Caco-2 (cell line): Measurements from ENCODE around the gene TRAF3. TPM values are rescaled to one million over a fixed set of nuclear protein-coding genes. Genes with fewer than 3 reads are reported as not detected.

Experiments used
- BruUV-seq: library from RNA; stranded (reverse); fragments of 400-500 nt; replicated peaks from 2 replicates; lab custom pipeline; 2021; lab: Mats Ljungman, UMichigan
- CTCF ChIA-PET: fragments of 300-600 bp; sonication (Branson Sonifier 250); formaldehyde crosslinking; loops from one replicate; lab custom pipeline; 2022; ENCODE audit warnings: antibody characterized with exemption; lab: Charles Lee
- POLR2A ChIA-PET: fragments of 300-600 bp; sonication (Branson Sonifier 250); formaldehyde crosslinking; loops from one replicate; lab custom pipeline; 2022; ENCODE audit warnings: antibody characterized with exemption; lab: Charles Lee
- DNase-seq, 2 experiments: peaks; one replicate each; pipeline versions ENCODE4 v3.0.0 to v3.0.0-alpha.2; 2020 to 2022
- H3K27me3 ChIP-seq: replicated peaks from 2 replicates; pipeline ENCODE4 v1.6.0; 2011; ENCODE audit warnings: low read length; ENCODE audit not compliant: control insufficient read depth, insufficient read depth
- H3K36me3 ChIP-seq: 2 replicates; pipeline ENCODE4 v1.5.1; 2011; ENCODE audit warnings: low read length; ENCODE audit not compliant: control insufficient read depth, insufficient read depth
- H3K4me1 ChIP-seq: fragments of 250-450 bp; sonication (Bioruptor Pico); 2 replicates; pipeline ENCODE4 v1.5.1; 2020; ENCODE audit warnings: mild to moderate bottlenecking
- H3K4me3 ChIP-seq: 2 replicates; pipeline ENCODE4 v1.5.1; 2011; ENCODE audit warnings: low read depth, mild to moderate bottlenecking, control low read depth, low read length
- H3K9me3 ChIP-seq: fragments of 250-450 bp; sonication (Bioruptor Pico); 2 replicates; pipeline ENCODE4 v1.5.1; 2020; ENCODE audit warnings: mild to moderate bottlenecking, moderate library complexity
- H3K27ac Mint-ChIP-seq: one replicate; pipeline ENCODE4 v1.8.0; 2022; ENCODE audit warnings: mixed read lengths; ENCODE audit not compliant: unreplicated experiment
- H3K27me3 Mint-ChIP-seq: one replicate; pipeline ENCODE4 v1.8.0; 2022; ENCODE audit warnings: mixed read lengths; ENCODE audit not compliant: insufficient read depth, unreplicated experiment
- H3K36me3 Mint-ChIP-seq: one replicate; pipeline ENCODE4 v1.8.0; 2022; ENCODE audit warnings: mild to moderate bottlenecking, mixed read lengths; ENCODE audit not compliant: insufficient read depth, unreplicated experiment
- H3K4me1 Mint-ChIP-seq: one replicate; pipeline ENCODE4 v1.8.0; 2022; ENCODE audit warnings: low read depth, mixed read lengths; ENCODE audit not compliant: unreplicated experiment
- H3K4me3 Mint-ChIP-seq: one replicate; pipeline ENCODE4 v1.8.0; 2022; ENCODE audit warnings: mild to moderate bottlenecking, moderate library complexity, mixed read lengths; ENCODE audit not compliant: unreplicated experiment
- H3K9me3 Mint-ChIP-seq: one replicate; pipeline ENCODE4 v1.8.0; 2022; ENCODE audit warnings: mixed read lengths; ENCODE audit not compliant: unreplicated experiment
- intact Hi-C: fragments of 100-400 bp; cut with micrococcal nuclease; formaldehyde crosslinking; loops from one replicate; pipeline ENCODE4 v1.10.0; 2022; ENCODE audit not compliant: unreplicated experiment
- total RNA-seq: library from RNA; stranded (reverse); gene quantifications from 2 replicates; pipeline ENCODE4 v1.2.3, GENCODE V29; 2022
- TF ChIP-seq, protein P1 (sequence below), 2 experiments: fragments of 200-600 bp in 1 of 2; IDR thresholded peaks; 1 replicate in 1 of 2; 2 replicates in 1 of 2; pipeline versions ENCODE4 v1.5.1 to v1.8.0; 2011 to 2022; ENCODE audit warnings: antibody characterized with exemption in 1 of 2, control low read depth in 1 of 2, inconsistent platforms in 1 of 2, low read depth in 1 of 2, low read length in 1 of 2, mild to moderate bottlenecking in 1 of 2, moderate library complexity in 1 of 2; ENCODE audit not compliant: insufficient read depth in 1 of 2, severe bottlenecking in 1 of 2, unreplicated experiment in 1 of 2

Gene TRAF3
- total RNA-seq, 1 experiment from 2014 or later = 16.6 TPM

DNA sequence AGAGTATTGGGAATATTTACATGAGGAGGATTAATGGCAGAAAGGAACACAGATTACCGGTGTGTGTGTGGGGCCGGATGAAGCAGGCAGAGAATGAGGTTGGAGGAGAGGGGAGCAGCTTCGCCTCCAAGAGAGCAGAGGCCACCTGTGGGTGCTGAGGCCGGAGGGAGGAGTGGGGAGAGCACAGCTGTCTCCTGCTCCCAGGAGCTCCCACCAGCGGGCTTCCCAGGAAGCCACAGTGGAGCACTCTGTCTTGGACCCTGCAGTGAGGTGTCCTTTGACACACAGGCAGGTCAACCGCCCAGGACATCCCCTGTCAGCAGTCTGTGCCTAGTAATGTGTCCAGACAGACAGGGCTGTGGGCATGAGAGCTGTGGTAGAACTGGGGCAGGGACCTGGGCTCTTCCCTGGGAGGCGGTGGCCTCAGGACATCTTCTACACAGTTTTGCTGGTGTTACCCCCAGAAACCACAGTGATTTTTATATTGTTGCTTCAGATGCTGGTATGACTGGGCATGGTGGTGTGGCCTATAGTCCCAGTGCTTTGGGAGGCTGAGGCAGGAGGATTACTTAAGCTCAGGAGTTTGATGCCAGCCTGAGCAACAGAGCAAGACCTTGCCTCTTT is 126.8 kb downstream of the TRAF3 start:
- no peak overlapping the region for H3K4me3 Mint-ChIP-seq
- POLR2A ChIA-PET = no interaction called here
- no peaks in the 10 kb centered on the region for H3K9me3 Mint-ChIP-seq
- no peak for DNase-seq
- no peaks in the 10 kb centered on the region for H3K9me3 ChIP-seq
- no peaks in the 10 kb centered on the region for H3K4me1 Mint-ChIP-seq
- peaks cover 24% of the 10 kb centered on the region for H3K36me3 Mint-ChIP-seq
- H3K4me1 ChIP-seq = no peaks in the 10 kb centered on the region
- H3K36me3 ChIP-seq = no peaks in the 10 kb centered on the region; the same call in 1 of the 2 replicates
- no peaks in the 10 kb centered on the region for H3K27me3 ChIP-seq
- H3K27ac Mint-ChIP-seq = no peak overlapping the region
- TF ChIP-seq, protein P1, sequence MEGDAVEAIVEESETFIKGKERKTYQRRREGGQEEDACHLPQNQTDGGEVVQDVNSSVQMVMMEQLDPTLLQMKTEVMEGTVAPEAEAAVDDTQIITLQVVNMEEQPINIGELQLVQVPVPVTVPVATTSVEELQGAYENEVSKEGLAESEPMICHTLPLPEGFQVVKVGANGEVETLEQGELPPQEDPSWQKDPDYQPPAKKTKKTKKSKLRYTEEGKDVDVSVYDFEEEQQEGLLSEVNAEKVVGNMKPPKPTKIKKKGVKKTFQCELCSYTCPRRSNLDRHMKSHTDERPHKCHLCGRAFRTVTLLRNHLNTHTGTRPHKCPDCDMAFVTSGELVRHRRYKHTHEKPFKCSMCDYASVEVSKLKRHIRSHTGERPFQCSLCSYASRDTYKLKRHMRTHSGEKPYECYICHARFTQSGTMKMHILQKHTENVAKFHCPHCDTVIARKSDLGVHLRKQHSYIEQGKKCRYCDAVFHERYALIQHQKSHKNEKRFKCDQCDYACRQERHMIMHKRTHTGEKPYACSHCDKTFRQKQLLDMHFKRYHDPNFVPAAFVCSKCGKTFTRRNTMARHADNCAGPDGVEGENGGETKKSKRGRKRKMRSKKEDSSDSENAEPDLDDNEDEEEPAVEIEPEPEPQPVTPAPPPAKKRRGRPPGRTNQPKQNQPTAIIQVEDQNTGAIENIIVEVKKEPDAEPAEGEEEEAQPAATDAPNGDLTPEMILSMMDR (IDR thresholded peaks at IDR 0.05; ENCODE audit: insufficient read depth in 1 of 2, low read depth in 1 of 2, low read length in 1 of 2, severe bottlenecking in 1 of 2, unreplicated experiment in 1 of 2) = no peak
- BruUV-seq = no TSS peak
- CTCF ChIA-PET = no interaction called here
- no peak overlapping the region for H3K4me3 ChIP-seq
- H3K27me3 Mint-ChIP-seq = no peaks in the 10 kb centered on the region
- intact Hi-C loops = no loop called here

DNA sequence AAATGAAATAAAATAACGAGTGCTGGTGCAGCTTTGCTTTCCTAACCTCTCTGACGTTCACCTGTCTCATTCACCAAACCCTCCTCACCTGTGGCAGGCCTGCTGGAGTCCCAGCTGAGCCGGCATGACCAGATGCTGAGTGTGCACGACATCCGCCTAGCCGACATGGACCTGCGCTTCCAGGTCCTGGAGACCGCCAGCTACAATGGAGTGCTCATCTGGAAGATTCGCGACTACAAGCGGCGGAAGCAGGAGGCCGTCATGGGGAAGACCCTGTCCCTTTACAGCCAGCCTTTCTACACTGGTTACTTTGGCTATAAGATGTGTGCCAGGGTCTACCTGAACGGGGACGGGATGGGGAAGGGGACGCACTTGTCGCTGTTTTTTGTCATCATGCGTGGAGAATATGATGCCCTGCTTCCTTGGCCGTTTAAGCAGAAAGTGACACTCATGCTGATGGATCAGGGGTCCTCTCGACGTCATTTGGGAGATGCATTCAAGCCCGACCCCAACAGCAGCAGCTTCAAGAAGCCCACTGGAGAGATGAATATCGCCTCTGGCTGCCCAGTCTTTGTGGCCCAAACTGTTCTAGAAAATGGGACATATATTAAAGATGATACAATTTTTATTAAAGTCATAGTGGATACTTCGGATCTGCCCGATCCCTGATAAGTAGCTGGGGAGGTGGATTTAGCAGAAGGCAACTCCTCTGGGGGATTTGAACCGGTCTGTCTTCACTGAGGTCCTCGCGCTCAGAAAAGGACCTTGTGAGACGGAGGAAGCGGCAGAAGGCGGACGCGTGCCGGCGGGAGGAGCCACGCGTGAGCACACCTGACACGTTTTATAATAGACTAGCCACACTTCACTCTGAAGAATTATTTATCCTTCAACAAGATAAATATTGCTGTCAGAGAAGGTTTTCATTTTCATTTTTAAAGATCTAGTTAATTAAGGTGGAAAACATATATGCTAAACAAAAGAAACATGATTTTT is 128.2 kb downstream of the TRAF3 start:
- POLR2A ChIA-PET = no interaction called here
- Histone ChIP-seq H3K4me3 (no peak overlapping the region), H3K36me3 (no peaks in the 10 kb centered on the region; the same call in 1 of the 2 replicates), H3K4me1 (no peaks in the 10 kb centered on the region), H3K9me3 (no peaks in the 10 kb centered on the region), H3K27me3 (no peaks in the 10 kb centered on the region)
- CTCF ChIA-PET = no interaction called here
- H3K36me3 Mint-ChIP-seq = peaks cover 17% of the 10 kb centered on the region
- no peaks in the 10 kb centered on the region for H3K9me3 Mint-ChIP-seq
- no peaks in the 10 kb centered on the region for H3K27me3 Mint-ChIP-seq
- TF ChIP-seq, protein P1 (IDR thresholded peaks at IDR 0.05; ENCODE audit: insufficient read depth in 1 of 2, low read depth in 1 of 2, low read length in 1 of 2, severe bottlenecking in 1 of 2, unreplicated experiment in 1 of 2) = no peak
- BruUV-seq = no TSS peak
- no peak overlapping the region for H3K27ac Mint-ChIP-seq
- no peak for DNase-seq
- H3K4me3 Mint-ChIP-seq = no peak overlapping the region
- H3K4me1 Mint-ChIP-seq = no peaks in the 10 kb centered on the region
- intact Hi-C loops = no loop called here

DNA sequence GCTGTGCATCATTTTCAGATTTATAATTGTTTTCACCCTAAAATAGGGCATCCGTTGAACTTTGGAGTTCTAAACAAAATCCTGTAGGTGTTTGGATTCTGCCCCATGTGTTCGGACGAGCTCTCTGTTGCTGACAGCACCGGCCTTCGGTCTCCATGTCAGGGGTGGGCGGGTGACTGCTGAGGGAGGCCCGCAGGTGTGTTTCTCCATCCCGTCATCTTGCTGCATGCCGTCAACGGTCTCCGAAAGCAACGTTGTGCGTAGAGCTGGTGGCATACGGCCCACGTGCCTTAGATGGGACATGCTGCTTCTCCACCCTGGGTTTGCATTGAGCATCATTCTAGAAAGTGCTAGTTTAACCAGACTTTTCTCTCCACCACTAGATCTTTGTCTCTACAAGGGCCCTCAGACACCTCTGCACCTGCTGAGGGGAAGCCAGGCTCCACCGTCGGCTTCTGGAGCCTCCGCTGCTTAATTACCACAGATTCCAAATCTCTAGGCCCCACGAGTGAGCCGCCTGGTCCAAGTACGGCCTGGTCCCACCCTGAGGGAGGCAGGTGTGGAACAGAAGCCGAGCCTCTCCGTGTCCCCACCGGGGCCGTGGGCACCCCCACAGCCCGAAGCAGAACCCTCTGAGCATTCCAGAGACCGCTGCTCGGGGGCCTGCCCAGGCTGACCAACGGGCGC is 129.5 kb downstream of the TRAF3 start:
- Histone ChIP-seq H3K27me3 (no peaks in the 10 kb centered on the region), H3K9me3 (no peaks in the 10 kb centered on the region), H3K4me1 (no peaks in the 10 kb centered on the region), H3K4me3 (no peak overlapping the region), H3K36me3 (no peaks in the 10 kb centered on the region; the same call in 1 of the 2 replicates)
- no peaks in the 10 kb centered on the region for H3K27me3 Mint-ChIP-seq
- H3K4me1 Mint-ChIP-seq = no peaks in the 10 kb centered on the region
- TF ChIP-seq, protein P1 (IDR thresholded peaks at IDR 0.05; ENCODE audit: insufficient read depth in 1 of 2, low read depth in 1 of 2, low read length in 1 of 2, severe bottlenecking in 1 of 2, unreplicated experiment in 1 of 2) = no peak
- peaks cover 19% of the 10 kb centered on the region for H3K36me3 Mint-ChIP-seq
- BruUV-seq = no TSS peak
- H3K9me3 Mint-ChIP-seq = no peaks in the 10 kb centered on the region
- no peak for DNase-seq
- intact Hi-C loops = no loop called here
- H3K27ac Mint-ChIP-seq = no peak overlapping the region
- no peak overlapping the region for H3K4me3 Mint-ChIP-seq
- CTCF ChIA-PET = no interaction called here
- POLR2A ChIA-PET = no interaction called here
